Effector CD4-positive, alpha-beta T cell (primary cell): ENCODE data around the gene GLYR1.

Experiments
- DNase-seq: peaks from one replicate; pipeline ENCODE4 v3.0.0-alpha.2; 2020

GLYR1 gene

DNA sequence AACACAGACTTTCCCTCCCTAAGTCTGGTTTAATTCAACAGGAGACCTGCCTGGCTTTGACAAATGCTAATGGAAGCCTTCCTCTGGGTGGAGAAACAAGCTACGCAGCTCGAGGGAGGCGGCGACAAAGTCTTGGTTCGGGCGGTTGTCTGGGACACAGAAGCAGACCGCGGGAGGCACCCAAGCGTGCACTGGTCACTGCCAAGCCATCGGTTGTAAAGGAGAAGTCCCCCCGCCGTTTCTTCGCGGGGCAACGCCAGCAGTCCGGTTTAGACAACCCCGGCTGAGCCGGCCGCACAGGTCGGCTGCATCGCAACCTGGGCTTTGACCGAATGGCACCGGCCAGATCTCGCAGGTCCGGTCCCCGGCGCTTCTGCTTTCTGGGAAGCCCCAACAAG is 586 bp downstream of the GLYR1 start:
- DNase-seq = peak; percentile 15

DNA sequence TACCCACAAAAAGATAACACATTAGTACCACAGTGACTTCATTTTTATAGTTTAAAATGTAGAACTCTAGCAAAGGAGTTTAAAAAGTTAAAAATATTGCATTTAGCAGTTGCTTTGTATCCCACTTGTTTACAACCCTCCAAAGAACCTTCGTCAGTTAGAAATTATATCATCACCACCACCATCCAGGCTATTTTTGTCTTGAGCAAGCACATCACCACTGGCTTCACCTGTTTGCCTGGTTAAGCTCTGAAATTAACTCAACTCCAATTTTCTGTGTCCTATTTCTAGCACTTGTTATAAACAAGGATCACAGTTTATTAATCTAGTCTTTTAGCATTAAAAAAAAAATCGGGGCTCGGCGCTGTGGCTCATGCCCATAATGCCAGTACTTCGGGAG is 6.1 kb downstream of the GLYR1 start:
- DNase-seq = no peak

DNA sequence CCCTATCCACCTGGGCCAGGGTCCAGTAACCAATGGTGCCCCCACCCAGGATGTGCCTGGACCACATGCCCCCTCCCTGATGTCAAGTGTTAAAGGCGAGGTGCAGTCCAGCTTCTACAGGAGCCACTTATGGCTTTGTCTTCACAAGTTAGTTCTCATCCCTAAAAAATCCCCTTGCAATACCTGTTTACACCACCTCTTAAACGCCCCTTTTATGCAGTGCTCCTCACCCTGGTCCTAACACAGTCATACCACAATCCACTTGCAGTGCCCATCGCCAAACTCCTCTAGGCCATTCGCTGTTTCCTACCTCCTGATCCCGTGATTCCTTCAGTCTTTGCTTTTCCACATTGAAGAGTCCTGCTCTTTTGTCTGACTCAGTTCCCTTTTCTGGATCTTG is 7.1 kb downstream of the GLYR1 start:
- DNase-seq = no peak

DNA sequence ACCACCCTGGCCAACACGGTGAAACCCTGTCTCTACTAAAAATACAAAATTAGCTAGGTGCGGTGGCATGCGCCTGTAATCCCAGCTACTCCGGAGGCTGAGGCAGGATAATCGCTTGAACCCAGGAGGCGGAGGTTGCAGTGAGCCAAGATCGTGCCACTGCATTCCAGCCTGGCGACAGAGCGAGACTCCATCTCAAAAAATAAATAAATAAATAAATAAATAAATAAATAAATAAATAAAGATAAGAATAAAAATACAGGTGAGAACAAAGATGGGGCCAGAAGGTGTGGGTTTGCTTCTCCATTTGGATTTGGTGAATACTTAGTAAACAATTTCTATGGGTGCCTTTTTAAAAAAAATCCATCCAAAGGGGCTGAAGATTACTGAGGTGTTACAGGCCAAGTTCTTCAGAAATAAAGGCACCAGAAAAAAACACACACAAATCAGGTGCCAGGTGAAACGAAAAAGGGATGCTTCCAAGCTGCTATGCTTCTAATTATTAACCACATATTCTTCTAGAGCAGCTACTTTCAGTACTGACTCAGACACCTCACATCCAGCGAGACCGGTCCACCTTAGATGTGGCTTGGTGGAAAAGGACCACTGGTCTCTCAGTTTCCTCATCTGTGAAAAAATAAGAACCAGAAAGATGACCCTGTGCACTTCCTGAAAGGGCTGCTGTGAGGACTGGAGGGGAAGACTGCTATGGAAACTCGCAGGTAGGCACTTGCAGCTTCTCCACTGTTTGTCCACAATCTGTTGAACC is 9.2 kb downstream of the GLYR1 start:
- no peak for DNase-seq

DNA sequence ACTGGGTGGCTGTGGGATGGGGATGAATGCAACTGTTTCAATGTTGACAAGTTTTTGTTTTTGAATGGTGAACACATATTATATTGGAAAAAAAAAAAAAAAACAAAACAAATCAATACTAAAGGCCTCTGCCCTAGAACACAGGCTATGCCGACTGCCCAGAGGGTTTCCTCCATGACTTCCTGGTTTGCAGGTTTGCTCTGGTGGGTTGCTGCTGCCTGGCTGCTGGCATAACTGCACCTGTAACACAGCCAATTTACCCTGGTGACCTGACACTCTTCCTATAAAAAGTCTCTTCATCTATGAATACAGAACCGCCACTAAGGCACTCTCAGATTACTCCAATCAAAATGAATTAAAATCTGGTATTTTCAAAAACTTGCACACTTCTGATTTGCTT is 10.4 kb downstream of the GLYR1 start:
- DNase-seq = no peak

DNA sequence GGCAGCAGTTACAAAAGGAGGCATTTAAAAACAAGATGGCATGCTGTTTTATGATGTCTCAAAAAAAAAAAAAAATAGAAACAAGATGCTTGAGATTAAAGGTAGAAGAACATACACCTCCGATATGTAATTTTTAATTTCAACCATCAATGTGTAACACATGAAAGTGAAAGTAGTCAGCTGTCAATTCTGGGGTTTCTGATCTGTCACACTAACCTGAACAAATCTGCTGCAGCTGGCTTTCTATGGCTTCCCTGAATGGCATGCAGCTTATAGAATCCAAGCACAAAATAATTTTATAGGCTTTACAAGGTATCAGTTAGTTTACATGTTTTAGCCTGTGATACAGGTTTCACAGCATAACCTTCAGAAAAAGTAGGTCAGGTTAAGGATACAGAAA is 13.5 kb downstream of the GLYR1 start:
- DNase-seq = no peak

DNA sequence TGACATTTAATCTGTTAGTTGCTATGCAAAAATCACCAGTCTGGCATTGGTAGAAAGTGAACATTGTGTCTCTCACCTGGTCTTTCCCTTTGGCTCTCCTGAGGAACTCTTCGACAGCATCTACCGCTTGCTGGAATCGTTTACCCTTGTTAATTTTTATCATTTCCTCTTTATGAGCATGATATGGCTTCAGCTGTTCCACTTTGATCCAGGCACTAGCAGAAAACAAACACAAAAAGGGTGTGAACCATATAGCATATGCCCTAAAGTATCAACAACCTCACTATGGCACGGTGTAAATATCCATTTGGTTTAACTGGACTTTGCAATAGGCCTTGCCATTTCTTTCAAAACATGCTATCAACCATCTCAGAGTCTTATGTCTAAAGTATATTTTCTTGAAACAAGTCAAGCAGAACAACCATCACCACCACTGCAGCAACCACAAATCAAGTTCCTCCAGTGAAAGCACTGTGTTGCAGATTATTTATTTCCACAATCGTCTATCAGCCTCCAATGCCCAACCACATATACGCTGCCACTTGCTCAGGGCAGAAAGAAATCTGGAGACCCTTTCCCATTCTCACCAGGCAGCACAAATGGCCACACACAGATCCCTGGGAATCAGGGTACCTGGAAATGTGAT is 14.3 kb downstream of the GLYR1 start:
- DNase-seq = no peak

DNA sequence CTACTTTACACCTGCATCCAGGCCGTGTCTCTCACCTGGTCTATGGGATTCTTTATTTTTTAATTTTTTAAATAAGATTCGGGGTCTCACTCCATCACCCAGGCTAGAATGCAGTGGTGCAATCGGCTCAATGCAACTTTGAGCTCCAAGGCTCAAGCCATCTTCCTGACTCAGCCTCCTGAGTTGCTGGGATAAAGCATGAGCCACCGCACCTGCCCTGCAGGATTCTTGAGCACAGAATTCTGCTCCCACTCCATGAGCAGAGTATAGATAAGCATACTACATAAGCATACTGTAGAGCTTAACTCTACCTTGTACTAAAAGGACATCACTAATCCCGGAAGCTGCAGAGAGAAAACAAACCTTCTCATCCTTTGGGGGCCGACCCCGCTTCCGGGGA is 15.5 kb downstream of the GLYR1 start:
- DNase-seq = no peak

DNA sequence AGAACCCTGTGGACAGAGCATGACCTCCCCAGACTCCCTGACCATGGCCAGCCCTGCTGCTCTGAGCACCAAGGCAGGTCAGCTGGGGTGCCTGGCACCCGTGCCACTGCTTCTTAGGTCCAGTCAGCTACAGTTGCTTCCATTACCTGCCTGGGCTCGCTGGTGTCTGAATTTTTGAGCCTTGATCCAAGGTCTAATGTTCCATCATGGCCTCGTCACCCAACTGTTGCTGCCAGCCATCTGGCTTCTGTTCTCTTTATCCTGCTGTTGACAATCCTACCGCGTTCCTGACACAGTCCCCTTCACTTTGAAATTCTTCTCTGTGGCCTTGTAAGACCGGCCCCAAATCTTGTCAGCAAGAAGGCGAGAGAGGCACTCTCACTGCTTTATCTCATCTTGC is 16.7 kb downstream of the GLYR1 start:
- DNase-seq = no peak

DNA sequence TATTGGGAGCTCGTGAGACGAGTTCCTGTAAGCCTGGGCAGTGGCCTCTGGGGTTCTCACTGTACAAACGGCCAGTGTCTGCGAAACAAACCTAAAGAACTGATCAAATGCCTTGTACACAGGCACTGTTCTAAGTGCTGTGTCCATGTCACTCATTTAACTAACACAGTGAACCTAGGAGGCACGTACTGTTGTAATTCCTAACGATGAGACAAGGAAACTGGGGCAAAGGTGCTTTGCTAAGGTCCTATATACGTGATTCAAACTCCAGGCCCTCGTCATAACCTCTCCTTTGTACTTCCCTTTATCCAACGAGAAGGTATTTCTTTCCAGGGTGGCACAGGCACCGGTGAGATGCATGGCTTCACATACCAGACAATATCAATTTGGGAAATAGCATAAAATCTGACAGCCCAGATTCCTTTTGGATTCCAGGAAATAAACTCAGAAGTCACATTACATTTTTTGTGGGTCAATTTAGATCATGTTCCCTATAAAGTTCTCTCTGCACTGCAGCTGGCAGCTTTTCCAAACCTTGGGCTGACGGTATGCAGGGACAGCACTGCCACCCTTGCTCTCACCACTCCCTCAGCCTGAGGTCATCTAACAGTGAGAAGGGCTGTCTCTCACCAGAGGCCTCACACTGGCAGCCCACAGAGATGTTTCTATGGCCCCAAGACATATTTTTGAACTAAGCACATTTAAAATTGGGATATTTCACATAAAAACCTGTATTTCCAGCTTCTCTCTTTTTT is 18.3 kb downstream of the GLYR1 start:
- DNase-seq = no peak

DNA sequence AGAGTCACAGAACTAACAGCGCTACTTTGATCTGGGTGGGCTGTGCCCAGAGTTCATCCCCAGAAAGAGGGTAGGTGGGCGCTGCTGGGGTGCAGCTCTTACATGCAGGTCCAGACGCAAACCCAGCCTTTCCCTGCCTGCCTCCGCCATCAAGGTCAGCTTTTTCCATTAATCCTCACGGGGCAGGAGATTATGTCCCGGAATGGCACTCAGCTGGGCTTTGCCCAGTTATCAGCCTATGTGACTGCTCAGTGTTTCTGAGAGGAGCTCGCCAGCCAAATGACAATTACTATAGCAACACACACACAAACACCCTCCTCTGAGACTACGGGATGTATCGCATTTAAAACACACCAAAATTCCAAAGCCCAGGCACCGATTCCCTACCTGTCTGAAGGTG is 20.1 kb downstream of the GLYR1 start:
- DNase-seq = no peak

DNA sequence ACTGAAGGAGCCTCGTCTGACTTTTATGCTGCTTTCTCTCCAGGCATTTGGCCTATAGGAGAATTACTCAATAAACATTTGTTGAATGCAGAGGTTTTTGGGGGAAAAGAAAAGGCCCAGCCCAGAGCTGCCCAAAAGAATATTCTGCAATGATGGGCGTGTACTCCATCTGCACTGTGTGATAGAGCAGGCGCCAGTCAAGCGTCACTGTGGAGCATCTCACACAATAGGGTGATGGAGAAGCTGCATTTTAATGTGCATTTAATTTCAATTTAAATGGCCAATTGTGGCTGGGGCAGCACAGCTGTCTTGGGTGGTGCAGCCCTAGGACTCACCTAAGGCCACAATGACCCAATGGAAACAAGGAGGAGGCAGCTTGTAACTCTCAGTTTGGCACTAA is 20.6 kb downstream of the GLYR1 start:
- no peak for DNase-seq

DNA sequence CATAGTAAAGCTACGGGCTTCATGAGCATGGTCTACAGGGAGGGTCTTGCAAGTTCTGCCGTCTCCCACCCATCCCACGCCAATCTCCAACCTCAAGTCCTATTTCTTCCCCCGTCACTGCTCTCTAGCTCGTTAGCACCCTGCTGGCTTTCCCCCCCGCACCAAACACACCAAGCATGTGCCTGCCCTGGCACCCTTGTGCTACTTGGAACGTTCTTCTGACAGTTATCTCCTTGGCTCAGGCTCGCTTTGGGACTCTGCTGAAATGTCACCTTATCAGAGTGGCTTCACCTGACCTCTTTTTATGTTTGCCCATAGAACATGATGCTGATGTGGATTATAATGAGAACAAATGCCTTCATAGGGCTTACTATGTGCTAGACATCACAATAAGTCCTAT is 21.9 kb downstream of the GLYR1 start:
- DNase-seq = no peak

DNA sequence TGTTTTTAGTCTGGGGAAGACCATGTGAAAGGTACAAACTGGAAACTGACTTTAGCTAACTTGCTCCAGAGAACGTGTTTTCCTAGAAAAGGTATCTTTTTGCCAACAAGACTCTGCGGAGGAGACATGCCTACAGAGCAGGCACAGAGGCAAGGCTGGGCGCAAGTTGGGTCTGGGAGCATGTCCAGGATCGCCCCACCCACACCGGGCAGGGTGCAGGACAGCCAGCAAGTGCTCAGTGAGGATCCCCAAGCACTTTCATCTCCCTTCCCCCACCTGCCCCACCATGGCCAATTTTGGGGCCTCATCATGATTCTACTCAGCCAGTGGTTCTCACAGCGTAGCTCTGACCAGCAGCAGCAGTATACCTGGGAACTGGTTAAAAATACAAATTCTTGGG is 26.4 kb downstream of the GLYR1 start:
- no peak for DNase-seq

DNA sequence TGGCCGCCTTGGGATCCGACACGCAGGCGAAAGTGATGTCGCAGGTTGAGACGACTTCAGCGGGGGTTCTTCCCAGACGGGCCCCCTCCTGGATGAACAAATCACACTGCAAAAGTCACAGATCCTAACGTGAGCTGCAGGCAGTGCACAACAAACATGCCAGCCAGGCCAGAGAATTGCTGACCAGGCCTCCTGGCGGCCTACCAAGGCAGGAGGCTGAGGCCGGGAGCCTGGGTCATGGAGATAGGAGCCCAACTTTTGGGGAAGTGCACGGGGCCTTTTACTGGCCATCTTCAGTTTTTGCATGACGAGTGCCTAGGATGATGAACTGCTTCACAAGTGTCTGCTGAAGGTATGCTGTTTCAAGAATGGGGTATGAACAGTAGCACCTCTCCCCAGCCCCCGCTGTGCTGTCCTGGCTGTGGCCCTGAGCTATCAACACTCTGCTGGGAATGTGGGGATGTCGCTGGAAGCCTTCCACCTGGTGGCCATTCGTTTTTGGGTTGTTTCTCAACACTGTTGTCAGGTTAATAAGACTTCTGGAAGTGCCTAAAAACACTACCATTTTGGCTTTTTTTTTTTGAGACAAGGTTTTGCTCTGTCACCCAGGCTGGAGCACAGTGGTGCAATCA is 32.4 kb downstream of the GLYR1 start:
- no peak for DNase-seq

DNA sequence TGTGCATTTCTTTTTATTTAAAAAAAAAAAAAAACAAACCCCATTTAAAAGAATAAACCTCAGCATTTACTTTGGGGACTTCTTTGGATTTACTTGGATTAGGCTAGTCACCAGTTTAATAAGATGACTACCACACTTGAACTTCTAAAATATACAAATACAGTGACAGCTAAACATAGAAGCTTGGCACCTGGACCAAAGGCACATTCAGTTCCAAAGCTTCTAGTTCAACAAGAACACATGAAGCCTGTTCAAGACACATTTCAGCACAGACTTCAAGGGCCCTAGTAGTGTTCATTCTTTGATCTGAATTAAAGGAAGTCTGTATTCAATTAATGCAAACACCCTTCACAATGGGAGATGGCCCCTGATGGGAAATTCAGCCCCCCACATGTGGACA is 33.0 kb downstream of the GLYR1 start:
- no peak for DNase-seq

DNA sequence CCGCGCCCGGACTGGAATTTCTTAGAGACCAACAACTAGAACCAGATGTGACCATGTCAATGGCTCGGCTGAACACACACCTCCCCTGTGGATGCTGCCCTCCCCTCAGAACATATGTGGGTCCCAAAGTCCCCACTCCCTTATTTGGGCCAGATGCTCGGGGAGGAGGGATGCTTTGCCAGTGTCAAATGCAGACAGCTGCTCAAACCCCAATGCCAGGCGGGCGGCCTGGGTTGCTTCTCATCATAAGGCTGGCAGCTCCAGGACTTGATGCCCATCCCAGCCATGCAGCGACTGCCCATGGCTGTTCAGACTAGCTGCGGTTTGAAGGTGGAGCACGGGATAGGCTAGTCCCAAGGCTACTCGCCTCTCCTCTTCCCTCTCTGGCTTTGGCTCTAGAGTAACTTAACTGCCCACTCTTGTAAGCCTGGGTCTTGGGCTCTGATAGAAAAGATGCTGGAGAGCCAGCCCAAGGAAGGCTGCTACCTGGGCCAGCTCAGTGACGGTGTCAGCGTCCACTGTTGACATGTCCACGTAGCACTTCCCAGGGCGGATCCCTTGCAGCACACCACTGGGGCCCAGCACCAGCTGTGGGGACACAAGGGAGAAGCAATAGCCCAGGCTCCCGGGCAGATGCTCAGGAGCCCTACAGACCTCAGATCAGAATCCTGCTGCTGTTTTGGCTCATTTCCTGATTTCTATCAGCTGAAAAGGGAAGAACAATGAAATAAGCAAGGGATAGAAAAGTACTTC is 33.7 kb downstream of the GLYR1 start:
- no peak for DNase-seq

DNA sequence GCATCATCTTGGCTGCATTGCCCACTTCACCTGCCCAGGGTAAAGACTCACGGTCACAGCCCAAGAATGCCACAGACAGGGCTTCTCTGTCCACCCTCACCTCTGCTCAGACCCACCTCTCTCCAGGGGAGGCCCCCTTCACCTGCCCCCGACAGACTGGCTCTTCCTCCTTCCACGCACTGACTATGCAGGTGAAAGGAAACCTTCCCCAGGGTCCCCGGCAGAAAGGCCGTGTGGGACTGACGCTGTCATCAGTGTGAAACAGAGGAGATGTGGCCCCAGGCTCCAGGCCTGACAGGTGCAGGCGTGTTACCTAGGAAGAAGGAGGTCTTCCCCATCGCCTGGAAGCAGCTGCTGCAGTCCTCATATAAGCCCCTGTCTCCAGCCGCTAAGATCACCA is 35.3 kb downstream of the GLYR1 start:
- no peak for DNase-seq

DNA sequence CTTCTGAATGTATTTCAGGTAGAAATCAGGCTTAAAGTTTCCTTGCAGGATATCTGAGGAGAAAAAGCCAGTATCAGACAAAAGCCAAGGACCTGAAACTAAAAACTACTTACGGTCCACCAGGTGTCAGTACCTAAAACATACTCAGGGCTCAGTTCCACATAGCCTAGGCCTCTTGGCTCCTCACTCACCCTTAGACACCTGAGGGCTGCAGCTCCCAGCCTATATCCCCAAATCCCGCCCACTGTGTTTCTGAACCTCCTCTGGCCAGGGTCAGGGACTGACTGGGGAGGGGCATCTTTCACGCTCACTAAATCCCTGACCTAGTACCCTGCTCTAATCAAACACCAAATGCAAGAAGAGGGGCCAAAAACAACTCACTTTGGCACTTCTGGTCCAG is 35.8 kb downstream of the GLYR1 start:
- DNase-seq = no peak

DNA sequence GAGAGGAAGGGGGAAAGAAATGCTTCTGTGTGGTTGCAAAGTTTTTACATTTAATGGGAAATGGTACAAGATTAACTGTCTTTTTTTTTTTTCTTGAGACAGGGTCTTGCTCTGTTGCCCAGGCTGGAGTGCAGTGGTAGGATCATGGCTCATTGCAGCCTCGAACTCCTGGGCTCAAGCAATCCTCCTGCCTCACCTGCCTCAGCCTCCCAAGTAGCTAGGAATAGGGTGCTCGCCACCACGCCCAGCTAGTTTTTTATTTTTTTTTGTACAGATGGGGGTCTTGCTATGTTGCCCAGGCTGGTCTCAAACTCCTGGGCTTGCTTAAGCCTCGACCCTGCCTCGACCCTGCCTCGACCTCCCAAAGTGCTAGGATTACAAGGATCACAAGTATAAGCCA is 40.8 kb downstream of the GLYR1 start:
- DNase-seq = no peak

DNA sequence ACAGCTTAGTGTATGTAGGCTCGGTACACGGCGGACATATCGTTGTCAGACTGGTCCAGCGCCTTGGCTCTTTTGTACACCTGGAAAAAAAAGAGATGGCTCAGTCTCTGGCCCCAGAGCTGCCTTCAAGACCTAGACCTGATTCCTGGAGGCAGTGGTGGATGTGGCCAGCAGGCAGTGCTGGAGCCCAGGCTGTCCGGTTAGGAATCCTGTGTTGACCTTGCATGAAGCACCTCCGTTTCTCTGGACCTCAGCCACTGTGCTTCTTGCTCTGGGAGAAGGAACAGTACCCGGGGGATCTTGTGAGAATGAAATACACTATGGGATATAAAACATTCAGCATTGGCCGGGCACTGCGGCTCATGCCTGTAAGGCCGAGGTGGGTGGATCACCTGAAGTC is 41.9 kb downstream of the GLYR1 start:
- no peak for DNase-seq

DNA sequence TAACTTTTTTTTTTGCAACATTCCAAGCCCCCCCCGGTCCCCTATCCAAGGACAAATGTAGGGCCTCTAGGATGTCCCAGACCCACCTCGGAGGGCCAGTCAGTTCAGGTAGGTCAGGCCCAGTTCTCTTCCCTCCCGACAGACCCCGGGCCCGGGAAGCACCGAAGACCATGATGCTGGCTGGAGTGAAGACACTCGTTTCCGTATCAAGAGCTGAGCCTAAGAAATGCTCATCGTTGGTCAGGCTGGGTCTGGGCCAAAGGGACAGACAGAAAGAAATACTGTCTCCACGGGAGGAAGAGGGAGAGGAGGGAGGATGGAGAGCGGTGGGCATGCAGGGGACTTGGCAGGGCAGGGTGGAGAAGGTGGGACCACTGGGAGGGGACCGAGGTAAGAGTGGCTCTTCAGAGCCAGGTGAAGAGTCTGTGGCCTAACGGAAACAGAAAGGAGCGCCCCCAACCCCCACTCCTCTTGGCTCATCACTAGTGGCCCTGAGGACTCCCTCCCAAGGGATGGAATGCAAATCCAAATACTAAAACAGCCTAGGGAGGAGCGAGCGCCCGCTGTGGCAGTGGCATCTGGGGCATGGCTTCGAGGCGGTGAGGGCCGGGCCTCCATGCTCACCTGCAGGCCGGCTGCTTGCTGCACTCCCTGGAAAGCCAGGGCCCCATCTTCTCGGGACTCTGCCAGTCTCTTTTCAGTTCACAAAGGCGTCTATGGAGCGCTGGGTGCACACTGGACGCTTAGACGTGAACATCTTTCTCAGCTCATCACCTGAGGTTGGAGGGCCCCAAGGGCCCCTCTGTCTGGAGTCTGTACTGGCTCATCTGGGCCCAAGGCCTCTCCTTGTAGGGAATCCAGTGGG is 43.0 kb downstream of the GLYR1 start:
- DNase-seq = no peak
